ENCODE measurements around the gene PARD3B. TPM values are rescaled to one million over a fixed set of nuclear protein-coding genes. Genes with fewer than 3 reads are reported as not detected.

The PARD3B gene
- total and polyA plus RNA-seq, 5 donors from 2014 or later: 0.03 to 0.68 (median 0.08) TPM; not detected in 1

DNA sequence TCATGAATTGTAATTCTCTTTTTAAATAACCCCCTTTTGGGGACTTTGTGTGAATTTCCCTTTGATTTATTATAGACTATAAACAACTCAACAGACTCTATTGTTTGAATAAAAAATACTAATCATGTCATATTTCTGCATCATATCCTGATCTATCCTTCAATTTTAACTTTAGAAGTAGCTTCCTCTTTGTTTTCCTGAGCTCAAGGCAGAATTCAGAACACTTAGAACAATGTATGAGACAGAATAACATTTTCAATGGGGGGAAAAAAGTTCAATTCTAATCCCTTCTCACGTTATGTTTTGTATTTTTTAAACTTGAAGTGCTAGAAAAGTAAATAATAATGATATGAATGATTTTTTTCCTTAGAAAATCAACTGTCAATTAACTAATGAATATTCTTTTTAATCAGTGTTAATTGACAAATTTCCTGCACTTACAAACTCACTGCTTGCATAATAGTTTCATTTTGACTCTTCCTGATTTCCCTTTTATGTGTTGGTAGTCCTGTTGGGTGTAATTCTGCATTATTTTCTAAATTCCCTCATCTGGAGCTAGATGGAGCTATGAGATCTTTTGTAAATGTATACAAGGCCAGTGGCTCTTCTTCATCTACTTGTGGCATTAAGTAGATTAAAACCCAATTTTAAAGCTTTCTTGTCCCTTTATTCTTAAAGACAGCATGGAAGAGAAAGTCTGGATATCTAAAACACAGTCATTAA, 326.1 kb downstream of the PARD3B start:
- ATAC-seq (ENCODE audit: low read depth in 2 of 2): peak in 1 of 2 donors; percentile 48
- Mint-ChIP-seq H3K36me3 (peaks cover 4% of the 10 kb centered on the region), H3K4me3 (no peak overlapping the region), H3K27me3 (peaks cover 13% of the 10 kb centered on the region), H3K4me1 (peaks cover 6 to 35% (median 16%) of the 10 kb centered on the region in 4 donors), H3K9me3 (peaks cover 0 to 10% (median 0%) of the 10 kb centered on the region in 7 donors), H3K27ac (peak overlapping the region in 1 of 3 donors; percentile 15)
- H3K4me3 ChIP-seq (ENCODE audit: low read depth, low read length): no peak overlapping the region
- H3K4me1 ChIP-seq (ENCODE audit: control insufficient read depth, insufficient read depth, low read length, poor library complexity, severe bottlenecking): peaks cover 13% of the 10 kb centered on the region
- no peaks in the 10 kb centered on the region for H3K9me3 ChIP-seq (ENCODE audit: control insufficient read depth in 2 of 2, low read length in 2 of 2)
- no peaks in the 10 kb centered on the region for H3K36me3 ChIP-seq (ENCODE audit: control insufficient read depth, insufficient read depth, low read length)
- DNase-seq: peak in 2 of 3 donors; percentile 48 to 79
- no peaks in the 10 kb centered on the region for H3K27me3 ChIP-seq (ENCODE audit: control insufficient read depth, insufficient read depth, low read length)
- no peak overlapping the region for H3K27ac ChIP-seq (ENCODE audit: insufficient read depth, low read length, poor library complexity, severe bottlenecking)

- Mint-ChIP-seq H3K27me3 (no peaks in the 10 kb centered on the region), H3K4me1 (peaks cover 26 to 78% (median 45%) of the 10 kb centered on the region in 4 donors), H3K27ac (peak overlapping the region in 2 of 3 donors; percentile 20 to 80), H3K4me3 (no peak overlapping the region), H3K36me3 (peaks cover 4% of the 10 kb centered on the region), H3K9me3 (peaks cover 0 to 10% (median 0%) of the 10 kb centered on the region in 7 donors)
- no peak for DNase-seq
- no peak overlapping the region for H3K27ac ChIP-seq (ENCODE audit: insufficient read depth, low read length, poor library complexity, severe bottlenecking)
- no peak overlapping the region for H3K4me3 ChIP-seq (ENCODE audit: low read depth, low read length)
- peaks cover 34% of the 10 kb centered on the region for H3K4me1 ChIP-seq (ENCODE audit: control insufficient read depth, insufficient read depth, low read length, poor library complexity, severe bottlenecking)
- no peaks in the 10 kb centered on the region for H3K36me3 ChIP-seq (ENCODE audit: control insufficient read depth, insufficient read depth, low read length)
- no peaks in the 10 kb centered on the region for H3K9me3 ChIP-seq (ENCODE audit: control insufficient read depth in 2 of 2, low read length in 2 of 2)
- no peak for ATAC-seq (ENCODE audit: low read depth in 2 of 2)
- H3K27me3 ChIP-seq (ENCODE audit: control insufficient read depth, insufficient read depth, low read length): no peaks in the 10 kb centered on the region
Observed at GRCh38 chr2:204876311-204876710, 331.0 kb downstream of the PARD3B start.

GRCh38 chr2:204877691-204878090, 332.4 kb downstream of the PARD3B start:
- no peaks in the 10 kb centered on the region for H3K27me3 ChIP-seq (ENCODE audit: control insufficient read depth, insufficient read depth, low read length)
- no peaks in the 10 kb centered on the region for H3K36me3 ChIP-seq (ENCODE audit: control insufficient read depth, insufficient read depth, low read length)
- Mint-ChIP-seq H3K36me3 (peaks cover 4% of the 10 kb centered on the region), H3K27me3 (no peaks in the 10 kb centered on the region), H3K27ac (peak overlapping the region; percentile 22 to 87 (median 27)), H3K4me1 (peaks cover 34 to 81% (median 48%) of the 10 kb centered on the region in 4 donors), H3K4me3 (peak overlapping the region in 1 of 4 donors; percentile 49), H3K9me3 (peaks cover 0 to 10% (median 0%) of the 10 kb centered on the region in 7 donors)
- no peaks in the 10 kb centered on the region for H3K9me3 ChIP-seq (ENCODE audit: control insufficient read depth in 2 of 2, low read length in 2 of 2)
- ATAC-seq (ENCODE audit: low read depth in 2 of 2) (peak; percentile 76), DNase-seq (peak in 1 of 3 donors; percentile 82)
- H3K4me3 ChIP-seq (ENCODE audit: low read depth, low read length): peak overlapping the region; percentile 41
- H3K4me1 ChIP-seq (ENCODE audit: control insufficient read depth, insufficient read depth, low read length, poor library complexity, severe bottlenecking): peaks cover 32% of the 10 kb centered on the region
- peak overlapping the region; percentile 55 for H3K27ac ChIP-seq (ENCODE audit: insufficient read depth, low read length, poor library complexity, severe bottlenecking)

- peak overlapping the region; percentile 91 to 94 (median 92) for H3K27ac Mint-ChIP-seq
- H3K4me3 ChIP-seq (ENCODE audit: low read depth, low read length): peak overlapping the region; percentile 55
- ATAC-seq (ENCODE audit: low read depth in 2 of 2) (peak in 1 of 2 donors; percentile 10), DNase-seq (peak in 2 of 3 donors; percentile 26 to 48)
- no peaks in the 10 kb centered on the region for H3K36me3 Mint-ChIP-seq
- H3K27ac ChIP-seq (ENCODE audit: insufficient read depth, low read length, poor library complexity, severe bottlenecking): peak overlapping the region; percentile 43
- H3K27me3 Mint-ChIP-seq: no peaks in the 10 kb centered on the region
- H3K36me3 ChIP-seq (ENCODE audit: control insufficient read depth, insufficient read depth, low read length): no peaks in the 10 kb centered on the region
- H3K4me1 Mint-ChIP-seq: peaks cover 39 to 73% (median 45%) of the 10 kb centered on the region in 4 donors
- H3K27me3 ChIP-seq (ENCODE audit: control insufficient read depth, insufficient read depth, low read length): no peaks in the 10 kb centered on the region
- H3K9me3 ChIP-seq (ENCODE audit: control insufficient read depth in 2 of 2, low read length in 2 of 2): no peaks in the 10 kb centered on the region
- peaks cover 0 to 2% (median 0%) of the 10 kb centered on the region in 7 donors for H3K9me3 Mint-ChIP-seq
- peaks cover 32% of the 10 kb centered on the region for H3K4me1 ChIP-seq (ENCODE audit: control insufficient read depth, insufficient read depth, low read length, poor library complexity, severe bottlenecking)
- peak overlapping the region; percentile 52 to 85 (median 68) for H3K4me3 Mint-ChIP-seq
Observed at GRCh38 chr2:204880928-204881327, 335.7 kb downstream of the PARD3B start.

DNA sequence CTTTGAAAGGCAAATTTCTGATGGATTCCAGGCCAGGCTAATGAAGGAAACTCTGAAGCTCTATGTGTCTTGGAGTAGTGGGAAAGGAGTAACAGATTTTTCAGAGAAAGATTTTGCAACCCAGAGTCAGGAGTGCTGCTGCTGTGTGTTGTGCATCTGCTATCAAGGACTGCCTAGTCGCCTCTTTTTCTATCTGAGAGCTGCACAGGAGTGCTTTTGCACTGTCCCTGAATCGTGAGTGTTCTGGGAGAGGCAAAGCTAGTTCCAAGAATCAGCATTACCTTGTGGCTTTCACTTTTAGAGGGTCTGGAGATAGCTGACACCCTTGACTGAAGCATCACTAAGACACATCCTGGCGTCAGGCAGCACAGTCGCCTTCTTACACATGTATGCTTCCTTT, 336.4 kb downstream of the PARD3B start:
- Histone ChIP-seq H3K4me1 (ENCODE audit: control insufficient read depth, insufficient read depth, low read length, poor library complexity, severe bottlenecking) (peaks cover 32% of the 10 kb centered on the region), H3K9me3 (ENCODE audit: control insufficient read depth in 2 of 2, low read length in 2 of 2) (no peaks in the 10 kb centered on the region), H3K4me3 (ENCODE audit: low read depth, low read length) (peak overlapping the region; percentile 55), H3K27ac (ENCODE audit: insufficient read depth, low read length, poor library complexity, severe bottlenecking) (peak overlapping the region; percentile 58), H3K36me3 (ENCODE audit: control insufficient read depth, insufficient read depth, low read length) (no peaks in the 10 kb centered on the region), H3K27me3 (ENCODE audit: control insufficient read depth, insufficient read depth, low read length) (no peaks in the 10 kb centered on the region)
- ATAC-seq (ENCODE audit: low read depth in 2 of 2): peak; percentile 75
- Mint-ChIP-seq H3K27me3 (no peaks in the 10 kb centered on the region), H3K9me3 (peaks cover 0 to 2% (median 0%) of the 10 kb centered on the region in 7 donors), H3K4me1 (peaks cover 45 to 69% (median 49%) of the 10 kb centered on the region in 4 donors), H3K4me3 (peak overlapping the region; percentile 52 to 85 (median 68)), H3K36me3 (no peaks in the 10 kb centered on the region), H3K27ac (peak overlapping the region; percentile 91 to 94 (median 92))
- DNase-seq: peak in 1 of 3 donors; percentile 93

DNA sequence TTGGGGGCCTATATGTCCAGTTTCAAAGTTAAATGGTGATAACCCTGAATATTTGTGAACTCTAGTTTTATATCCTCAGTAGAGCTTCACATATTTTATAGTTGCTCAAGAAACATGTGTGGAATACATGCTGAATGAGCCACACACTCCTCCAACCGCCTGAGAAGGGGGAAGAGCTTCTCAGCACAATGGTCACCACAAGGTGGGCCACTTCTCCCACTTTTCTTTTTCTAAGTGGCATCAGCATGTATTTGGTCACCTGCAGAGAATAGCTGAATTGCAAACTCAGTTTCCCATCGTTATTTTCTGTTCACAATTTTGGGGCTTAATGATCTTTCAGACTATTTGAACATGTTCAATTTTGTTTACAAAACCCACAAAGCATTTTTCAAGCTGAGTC, 340.5 kb downstream of the PARD3B start:
- Histone ChIP-seq H3K27ac (ENCODE audit: insufficient read depth, low read length, poor library complexity, severe bottlenecking) (no peak overlapping the region), H3K9me3 (ENCODE audit: control insufficient read depth in 2 of 2, low read length in 2 of 2) (no peaks in the 10 kb centered on the region), H3K4me1 (ENCODE audit: control insufficient read depth, insufficient read depth, low read length, poor library complexity, severe bottlenecking) (peaks cover 14% of the 10 kb centered on the region), H3K4me3 (ENCODE audit: low read depth, low read length) (no peak overlapping the region), H3K36me3 (ENCODE audit: control insufficient read depth, insufficient read depth, low read length) (no peaks in the 10 kb centered on the region), H3K27me3 (ENCODE audit: control insufficient read depth, insufficient read depth, low read length) (no peaks in the 10 kb centered on the region)
- peaks cover 0 to 7% (median 1%) of the 10 kb centered on the region in 7 donors for H3K9me3 Mint-ChIP-seq
- H3K4me3 Mint-ChIP-seq: no peak overlapping the region
- peaks cover 20 to 38% (median 31%) of the 10 kb centered on the region in 4 donors for H3K4me1 Mint-ChIP-seq
- H3K36me3 Mint-ChIP-seq: no peaks in the 10 kb centered on the region
- ATAC-seq (ENCODE audit: low read depth in 2 of 2): no peak
- DNase-seq: no peak
- H3K27ac Mint-ChIP-seq: no peak overlapping the region
- no peaks in the 10 kb centered on the region for H3K27me3 Mint-ChIP-seq

DNA sequence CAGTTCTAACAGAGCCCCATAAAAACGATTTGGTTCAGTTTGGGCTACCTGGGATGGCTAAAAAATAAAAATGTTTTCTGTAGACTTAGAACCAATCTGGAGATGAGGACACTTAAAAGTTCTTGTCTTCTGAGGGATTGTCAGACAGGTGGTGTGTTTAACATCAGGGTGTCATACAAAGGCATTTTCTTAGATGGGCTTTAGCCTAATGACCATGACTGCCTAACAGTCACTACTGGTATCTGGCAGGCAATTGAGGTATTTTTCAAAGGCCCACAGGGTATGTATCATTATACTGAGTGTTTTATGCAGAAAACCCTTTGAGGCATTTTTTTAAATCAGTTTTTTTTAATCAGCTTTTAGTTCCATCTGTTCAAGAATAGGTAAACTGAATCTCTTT, 341.4 kb downstream of the PARD3B start:
- H3K27ac ChIP-seq (ENCODE audit: insufficient read depth, low read length, poor library complexity, severe bottlenecking): no peak overlapping the region
- no peak for ATAC-seq (ENCODE audit: low read depth in 2 of 2)

More for the DNA sequence above, 341.4 kb downstream of the PARD3B start:
- Mint-ChIP-seq H3K27ac (no peak overlapping the region), H3K9me3 (peaks cover 0 to 7% (median 1%) of the 10 kb centered on the region in 7 donors), H3K4me1 (peaks cover 11 to 28% (median 22%) of the 10 kb centered on the region in 4 donors), H3K36me3 (no peaks in the 10 kb centered on the region), H3K4me3 (no peak overlapping the region), H3K27me3 (no peaks in the 10 kb centered on the region)
- peaks cover 4% of the 10 kb centered on the region for H3K4me1 ChIP-seq (ENCODE audit: control insufficient read depth, insufficient read depth, low read length, poor library complexity, severe bottlenecking)
- H3K9me3 ChIP-seq (ENCODE audit: control insufficient read depth in 2 of 2, low read length in 2 of 2): no peaks in the 10 kb centered on the region
- no peak overlapping the region for H3K4me3 ChIP-seq (ENCODE audit: low read depth, low read length)
- no peak for DNase-seq
- no peaks in the 10 kb centered on the region for H3K27me3 ChIP-seq (ENCODE audit: control insufficient read depth, insufficient read depth, low read length)
- no peaks in the 10 kb centered on the region for H3K36me3 ChIP-seq (ENCODE audit: control insufficient read depth, insufficient read depth, low read length)

Data from CD4-positive, CD25-positive, alpha-beta regulatory T cell (primary cell).